ENCODE data around the gene DDX1.
"Not testable (repeated sequence)": the region's sequence is repeated elsewhere in the genome, so short reads cannot be mapped to it uniquely, and the experiment has no call there.

The DDX1 gene

DNA sequence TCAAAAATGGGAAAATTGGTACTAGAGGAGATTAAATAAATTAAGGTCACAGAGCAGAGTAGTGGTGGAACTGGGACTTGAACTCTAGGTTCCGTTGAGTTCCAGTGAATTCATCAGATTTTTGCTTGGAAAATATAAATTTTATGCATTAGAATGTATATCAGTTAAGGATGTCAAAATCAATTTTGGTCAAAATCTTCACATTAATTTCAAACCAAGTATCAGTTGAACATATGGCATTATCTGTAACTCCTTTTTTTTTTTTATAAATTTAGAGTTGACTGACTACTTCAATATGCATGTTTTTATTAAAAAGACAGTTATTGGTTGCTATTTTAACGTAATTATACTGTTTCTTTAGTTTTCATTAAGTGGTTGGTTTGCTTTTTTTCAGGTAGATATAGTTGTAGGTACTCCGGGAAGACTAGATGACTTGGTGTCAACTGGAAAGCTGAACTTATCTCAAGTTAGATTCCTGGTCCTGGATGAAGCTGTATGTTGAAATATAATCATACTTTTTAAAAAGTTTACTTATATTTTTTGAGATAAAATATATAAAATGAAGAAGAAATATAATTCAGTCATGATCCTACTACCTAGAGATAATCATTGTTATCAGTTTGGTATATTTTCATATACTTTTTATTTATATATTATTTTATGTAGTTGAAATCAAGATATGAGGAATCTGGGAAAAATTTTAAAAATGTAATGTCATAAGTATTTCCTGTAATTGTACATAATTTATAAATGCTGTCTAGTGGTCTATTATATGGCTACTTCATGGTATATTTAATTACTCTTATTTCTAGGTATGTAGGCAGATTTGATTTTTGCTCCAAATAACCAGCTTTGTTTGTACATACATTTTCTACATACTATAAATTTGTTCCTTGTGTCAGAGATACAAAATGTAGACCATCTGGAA is 25.4 kb downstream of the DDX1 start:
- no peak for DNase-seq (ENCODE audit: low spot score)

DNA sequence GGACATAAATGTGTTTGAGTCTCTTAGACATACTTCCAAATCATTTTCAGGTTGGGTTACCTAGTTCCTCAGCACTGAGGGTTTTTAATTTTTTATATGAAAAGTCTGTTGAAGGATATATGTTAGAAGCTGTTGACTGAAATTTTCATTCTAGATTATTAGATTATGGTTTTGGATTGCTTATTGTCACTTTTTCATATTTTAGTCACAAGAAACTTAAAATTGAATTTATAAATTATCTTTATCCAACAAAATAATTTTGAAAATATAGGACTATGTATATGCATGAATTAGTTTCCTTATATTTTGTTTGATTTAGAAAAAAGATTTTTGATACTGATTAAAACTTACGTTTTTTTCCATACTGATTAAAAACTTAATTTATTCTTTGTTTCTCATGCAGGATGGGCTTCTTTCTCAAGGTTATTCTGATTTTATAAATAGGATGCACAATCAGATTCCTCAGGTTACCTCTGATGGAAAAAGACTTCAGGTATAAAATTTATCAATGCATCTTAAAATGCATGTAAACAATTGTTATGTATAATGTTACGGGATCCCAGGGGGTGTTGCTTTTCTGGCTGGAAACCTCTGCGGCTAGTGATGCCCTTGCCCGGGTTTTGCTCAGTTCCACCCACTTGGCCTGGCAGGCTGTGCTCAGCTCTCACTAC is 26.2 kb downstream of the DDX1 start:
- no peak for DNase-seq (ENCODE audit: low spot score)

DNA sequence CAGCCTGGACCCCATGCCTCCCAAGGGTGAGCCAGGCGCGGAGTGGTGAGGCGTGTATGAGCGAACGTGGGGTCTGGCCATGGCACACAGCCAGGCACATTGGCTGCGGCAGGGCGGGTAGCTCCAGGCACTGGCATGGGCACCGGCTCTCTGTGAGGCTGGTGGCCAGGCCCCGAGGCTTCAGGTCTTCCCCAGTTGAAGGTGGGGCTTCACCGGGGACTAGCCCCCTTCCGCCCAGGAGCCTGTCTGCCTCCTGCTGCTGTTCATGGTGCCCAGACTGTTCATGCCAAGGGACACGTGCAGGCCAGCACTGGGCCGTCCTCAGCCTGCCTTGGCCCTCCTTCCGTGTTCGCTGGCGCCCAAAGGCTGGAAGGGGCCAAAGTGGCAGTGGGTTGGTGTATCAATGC is 26.8 kb downstream of the DDX1 start:
- no peak for DNase-seq (ENCODE audit: low spot score)

DNA sequence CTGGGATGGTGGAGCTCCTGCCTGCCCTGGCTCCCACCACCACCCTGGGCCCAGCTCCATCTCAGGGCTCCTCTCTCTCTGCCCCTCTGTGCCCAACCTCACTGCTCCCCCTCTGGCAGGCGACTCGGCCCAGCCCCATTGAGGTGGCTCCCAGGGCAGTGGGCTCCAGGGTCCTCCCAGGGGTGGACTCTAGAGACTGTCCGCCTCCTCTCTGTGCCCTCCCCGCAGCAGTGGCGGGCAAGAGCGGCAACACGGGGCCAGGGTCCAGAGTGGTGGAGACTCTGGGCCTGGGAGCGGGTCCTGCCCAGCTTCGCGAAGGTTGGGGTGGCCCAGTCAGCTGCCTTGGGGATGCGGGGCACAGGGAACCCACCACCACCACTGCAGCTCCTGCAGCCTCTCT is 27.4 kb downstream of the DDX1 start:
- no peak for DNase-seq (ENCODE audit: low spot score)

- DNase-seq (ENCODE audit: low spot score), result no peak
Measured at GRCh38 chr2:15619510-15619909, 27.8 kb downstream of the DDX1 start.

- DNase-seq (ENCODE audit: low spot score), result no peak
Measured at GRCh38 chr2:15619938-15620337, 28.3 kb downstream of the DDX1 start.

DNA sequence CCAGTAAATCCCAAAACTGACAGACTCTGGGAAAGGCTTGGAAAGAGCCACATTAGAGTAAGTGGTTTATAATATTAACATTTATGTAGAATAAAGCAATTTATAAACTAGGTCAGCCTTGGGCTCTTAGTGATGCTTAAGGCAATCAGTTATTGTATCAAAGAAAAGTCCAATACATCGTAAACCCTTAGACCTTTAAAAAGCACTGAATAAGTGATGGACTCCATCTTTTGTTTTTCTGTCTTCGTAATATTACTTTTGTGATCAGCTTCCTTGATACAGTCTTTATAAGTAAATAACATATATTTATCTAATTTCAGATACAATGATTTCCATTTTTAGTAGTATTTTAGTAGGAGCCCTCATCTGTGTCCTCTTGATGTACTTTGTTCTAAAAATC is 28.7 kb downstream of the DDX1 start:
- DNase-seq (ENCODE audit: low spot score), result no peak

GRCh38 chr2:15620857-15621471 is 29.3 kb downstream of the DDX1 start:
- no peak for DNase-seq (ENCODE audit: low spot score)

DNA sequence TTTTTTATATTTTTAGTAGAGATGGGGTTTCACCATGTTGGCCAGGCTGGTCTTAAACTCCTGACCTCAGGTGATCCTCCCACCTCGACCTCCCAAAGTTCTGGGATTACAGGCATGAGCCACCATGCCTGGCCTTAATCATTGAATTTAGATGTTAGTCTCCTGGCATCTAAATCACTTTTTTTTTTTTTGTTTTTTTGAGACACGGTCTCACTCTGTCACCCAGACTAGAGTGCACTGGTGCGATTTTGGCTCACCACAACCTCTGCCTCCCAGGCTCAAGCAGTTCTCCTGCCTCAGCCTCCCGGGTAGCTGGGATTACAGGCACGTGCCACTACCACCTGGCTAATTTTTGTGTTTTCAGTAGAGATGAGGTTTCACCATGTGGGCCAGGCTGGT is 29.8 kb downstream of the DDX1 start:
- DNase-seq (ENCODE audit: low spot score), result not testable (repeated sequence)

DNA sequence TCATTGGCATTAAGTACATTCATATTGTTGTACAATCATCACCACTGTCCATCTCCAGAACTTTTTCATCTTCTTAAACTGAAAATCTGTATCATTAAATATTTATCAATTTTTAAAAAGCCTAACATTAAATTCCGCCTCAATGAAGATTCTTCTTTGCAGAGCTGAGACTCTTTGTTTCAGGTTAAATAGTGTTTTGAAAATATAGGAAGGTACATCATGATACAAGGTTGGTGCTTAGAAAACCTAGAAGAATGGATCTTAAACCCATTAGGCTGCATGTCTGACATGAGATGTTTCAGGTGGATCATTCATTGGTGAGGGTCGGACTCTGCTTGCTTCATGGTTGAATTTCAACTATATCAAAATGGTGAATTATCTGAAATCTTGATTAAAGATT is 30.5 kb downstream of the DDX1 start:
- no peak for DNase-seq (ENCODE audit: low spot score)

DNA sequence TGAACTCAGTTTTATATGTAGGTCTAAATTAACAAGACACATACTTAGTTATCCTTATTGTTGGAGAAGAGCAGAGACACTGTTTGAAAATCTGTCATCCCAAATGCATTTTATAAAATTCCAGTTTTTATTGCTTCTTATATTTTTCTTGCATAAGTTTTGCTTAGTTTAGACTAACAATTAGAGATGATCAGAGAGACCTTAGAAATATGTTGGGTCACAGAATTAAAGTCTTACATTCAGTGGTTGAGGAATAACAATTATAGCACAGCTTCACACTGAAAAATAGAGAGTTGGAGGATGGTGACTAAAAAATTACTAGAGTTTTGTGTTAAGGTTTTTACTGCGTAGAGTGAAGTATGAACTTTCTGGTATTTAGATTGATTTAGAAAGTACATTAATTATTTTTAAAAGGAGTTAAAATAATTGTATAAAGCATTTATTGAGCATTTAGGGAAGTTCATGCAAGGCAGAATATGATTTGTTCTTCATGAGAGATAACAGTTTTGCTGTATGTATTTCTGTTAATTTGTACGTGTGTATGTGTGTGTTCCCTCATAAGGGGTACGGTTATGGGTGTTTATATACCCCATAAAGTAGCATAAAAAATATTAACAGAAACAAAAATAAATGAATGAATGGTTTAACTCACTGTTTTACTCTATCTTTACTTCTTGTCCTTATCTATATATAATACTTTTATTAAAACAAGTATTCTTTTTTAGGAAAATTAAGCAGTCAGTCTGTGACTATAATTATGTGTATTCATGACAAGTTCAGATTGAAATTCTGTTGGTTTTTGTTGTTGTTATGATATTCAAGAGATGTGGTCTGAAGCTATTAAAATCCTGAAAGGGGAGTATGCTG is 31.2 kb downstream of the DDX1 start:
- no peak for DNase-seq (ENCODE audit: low spot score)

DNA sequence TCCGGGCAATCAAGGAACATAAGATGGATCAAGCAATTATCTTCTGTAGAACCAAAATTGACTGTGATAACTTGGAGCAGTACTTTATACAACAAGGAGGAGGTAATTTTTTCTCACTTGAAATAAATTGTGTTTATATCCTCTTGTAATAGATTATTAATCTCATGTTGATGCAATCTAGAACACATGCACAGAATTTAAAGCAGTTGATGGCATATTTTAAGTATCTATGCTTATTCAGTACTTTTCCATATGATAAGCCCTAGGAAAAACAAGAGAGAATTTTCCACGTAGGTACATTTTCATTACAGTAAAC is 31.8 kb downstream of the DDX1 start:
- no peak for DNase-seq (ENCODE audit: low spot score)

- no peak for DNase-seq (ENCODE audit: low spot score)
Measured at GRCh38 chr2:15623898-15624541, 32.4 kb downstream of the DDX1 start.

- DNase-seq (ENCODE audit: low spot score), result no peak
Measured at GRCh38 chr2:15624903-15625302, 33.2 kb downstream of the DDX1 start.

DNA sequence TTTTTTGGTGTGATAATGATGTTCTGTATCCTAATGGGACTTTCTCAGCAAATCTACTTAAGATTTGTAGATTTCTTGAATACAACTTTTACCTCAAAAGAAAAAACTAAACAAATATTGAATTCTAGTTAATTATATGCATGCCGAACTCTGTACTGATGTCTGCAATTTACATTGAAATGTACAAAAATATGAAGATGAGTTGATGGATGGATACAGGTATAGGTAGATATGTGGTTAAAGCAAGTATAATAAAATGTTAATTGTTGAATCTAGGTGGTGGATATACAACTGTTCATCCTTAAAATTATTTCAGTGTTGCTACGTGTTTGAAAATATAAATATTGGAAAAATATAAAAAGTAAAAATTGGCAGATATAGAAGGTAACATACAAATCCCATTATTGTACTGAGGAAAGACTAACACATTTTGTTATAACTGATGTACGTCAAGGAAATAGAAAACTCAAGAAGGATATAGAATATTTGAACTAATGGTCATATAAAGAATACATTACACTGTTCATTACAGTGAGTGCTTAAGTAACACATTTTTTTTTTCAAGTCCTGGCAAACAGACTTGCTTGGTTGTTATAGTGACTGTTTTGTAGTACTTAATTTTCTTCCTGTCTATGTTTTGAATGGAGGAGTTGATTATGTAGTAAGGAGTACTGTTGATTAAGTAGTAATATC is 33.8 kb downstream of the DDX1 start:
- no peak for DNase-seq (ENCODE audit: low spot score)

GRCh38 chr2:15626126-15626525 is 34.5 kb downstream of the DDX1 start:
- no peak for DNase-seq (ENCODE audit: low spot score)

DNA sequence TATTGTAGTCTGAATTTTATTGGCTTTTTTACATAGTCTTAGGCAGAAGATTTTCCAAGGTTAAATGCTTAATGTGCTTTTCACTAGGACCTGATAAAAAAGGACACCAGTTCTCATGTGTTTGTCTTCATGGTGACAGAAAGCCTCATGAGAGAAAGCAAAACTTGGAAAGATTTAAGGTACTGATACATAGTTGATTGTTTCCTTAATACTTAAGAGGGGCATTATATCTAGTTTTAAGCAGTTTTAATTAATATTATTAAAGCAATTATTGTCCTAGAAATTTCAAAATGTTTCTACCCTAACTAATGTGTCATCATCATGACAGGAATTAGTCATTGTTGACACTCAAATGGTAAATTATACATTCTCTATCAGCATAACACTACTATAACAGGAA is 35.3 kb downstream of the DDX1 start:
- no peak for DNase-seq (ENCODE audit: low spot score)

DNA sequence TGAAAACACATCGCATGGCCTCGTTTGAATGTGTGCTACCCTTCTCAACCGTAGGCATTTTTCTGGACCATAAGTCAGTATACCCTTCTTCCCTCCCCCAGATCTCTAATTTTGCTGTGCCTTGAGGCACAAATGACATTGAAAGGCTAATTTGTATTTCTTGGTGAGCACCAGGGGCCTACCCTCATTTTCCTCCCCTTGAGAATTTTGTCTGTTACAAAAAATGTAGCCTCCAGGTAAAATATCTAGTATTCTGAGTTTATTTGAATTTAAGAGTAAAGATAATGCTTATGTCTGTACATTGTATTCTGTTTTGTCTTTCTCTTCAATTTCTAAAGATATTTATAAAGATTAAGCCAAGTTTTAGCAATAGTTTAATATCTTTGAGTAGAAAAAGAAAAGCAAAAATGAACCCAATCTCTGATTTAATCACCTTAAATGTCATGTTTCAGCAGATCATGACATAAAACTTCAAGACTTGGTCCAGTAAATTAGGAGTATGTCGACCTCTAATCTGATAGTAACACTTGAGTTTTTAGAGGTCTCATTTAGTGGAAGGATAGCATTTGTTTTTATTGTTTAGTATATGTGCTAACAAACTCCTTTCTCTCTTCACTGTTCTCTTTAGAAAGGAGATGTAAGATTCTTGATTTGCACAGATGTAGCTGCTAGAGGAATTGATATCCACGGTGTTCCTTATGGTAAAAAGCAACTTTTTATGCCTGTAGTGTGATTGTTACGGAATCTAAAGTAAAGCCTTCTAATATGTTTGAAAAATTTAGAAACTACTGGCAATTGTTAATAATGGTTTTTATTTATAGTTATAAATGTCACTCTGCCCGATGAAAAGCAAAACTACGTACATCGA is 36.4 kb downstream of the DDX1 start:
- no peak for DNase-seq (ENCODE audit: low spot score)

DNA sequence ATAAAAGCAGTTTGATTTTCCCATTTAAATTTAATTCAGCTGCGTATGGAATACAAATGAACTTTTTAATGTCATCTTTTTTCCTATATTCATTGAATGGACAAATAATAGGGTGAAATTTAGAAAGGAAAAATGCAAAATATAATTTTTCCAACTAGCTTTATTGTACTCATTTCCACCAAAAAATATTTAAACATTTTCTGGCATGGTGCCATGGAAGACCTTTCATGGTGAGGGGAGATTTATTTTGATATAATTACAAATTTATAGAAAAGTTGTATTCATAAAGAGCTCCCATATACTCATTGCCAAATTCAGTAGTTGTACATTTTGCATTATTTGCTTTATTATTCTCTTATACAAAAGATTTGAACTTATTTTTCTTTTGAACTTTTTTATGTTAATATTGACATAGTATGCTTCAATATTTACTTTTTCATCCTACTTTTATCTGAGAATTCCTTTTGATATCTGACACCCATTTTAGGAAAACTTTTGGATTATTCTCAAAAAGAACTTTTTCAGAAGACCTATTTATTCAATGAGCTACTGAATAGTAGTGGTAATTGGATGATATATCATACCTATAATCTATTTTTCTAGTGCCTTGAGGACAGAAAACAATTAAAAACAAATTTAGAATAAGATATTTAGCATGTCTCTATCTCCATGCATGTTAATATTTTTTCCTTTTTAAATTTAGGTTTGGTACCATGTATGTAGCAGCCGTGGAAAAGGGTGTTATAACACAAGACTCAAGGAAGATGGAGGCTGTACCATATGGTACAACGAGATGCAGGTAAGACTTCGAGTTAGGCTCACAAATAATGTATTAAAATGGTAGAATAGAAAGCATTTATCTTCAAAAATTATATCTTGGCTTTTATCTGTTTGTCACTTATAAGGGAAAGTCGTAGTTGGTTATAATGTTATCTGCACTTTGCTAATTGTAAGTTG is 37.5 kb downstream of the DDX1 start:
- no peak for DNase-seq (ENCODE audit: low spot score)

Data from CD4-positive, alpha-beta T cell treated with Interleukin-15 for 4 hours (primary cell).